Vagina (tissue), 2 donors: ENCODE measurements around the gene ARHGAP44. TPM values are rescaled to one million over a fixed set of nuclear protein-coding genes. Genes with fewer than 3 reads are reported as not detected.
A peak's percentile ranks its signal among the peaks of the same experiment; 100 is the strongest.

Source experiments
- DNase-seq, 2 donors: peaks; one replicate each; pipeline ENCODE4 v3.0.0-alpha.2; 2017; ENCODE audit errors: extremely low spot score in 2 of 2
- H3K27ac ChIP-seq: fragments of 200-600 bp; sonication (generic); one replicate; pipeline ENCODE4 v1.5.1; 2019
- H3K27me3 ChIP-seq: fragments of 200-600 bp; sonication (generic); one replicate; pipeline ENCODE4 v1.5.1; 2019
- H3K36me3 ChIP-seq, 2 donors: fragments of 200-600 bp; sonication (generic); one replicate each; pipeline ENCODE4 v1.5.1; 2017 to 2019
- H3K4me1 ChIP-seq: fragments of 200-600 bp; sonication (generic); one replicate; pipeline ENCODE4 v1.5.1; 2019
- H3K4me3 ChIP-seq, 2 donors: fragments of 200-600 bp; sonication (generic); 1 replicate in 1 of 2; 2 replicates in 1 of 2; pipeline ENCODE4 v1.5.1; 2016 to 2019
- H3K9me3 ChIP-seq: fragments of 200-600 bp; sonication (generic); one replicate; pipeline ENCODE4 v1.5.1; 2019
- POLR2A ChIP-seq, 2 donors: fragments of 450-650 bp; IDR thresholded peaks; one replicate each; pipeline ENCODE4 v1.6.1; 2017; ENCODE audit warnings: antibody characterized with exemption in 2 of 2, mild to moderate bottlenecking in 2 of 2, moderate library complexity in 2 of 2
- POLR2AphosphoS5 ChIP-seq, 2 donors: sonication (generic); formaldehyde crosslinking; IDR thresholded peaks; one replicate each; pipeline ENCODE4 v1.9.0; 2017; ENCODE audit warnings: antibody characterized with exemption in 2 of 2, mild to moderate bottlenecking in 2 of 2, low read depth in 1 of 2; ENCODE audit not compliant: insufficient read depth in 1 of 2
- intact Hi-C: fragments of 100-400 bp; cut with DNase I; formaldehyde crosslinking; loops from one replicate; pipeline ENCODE4 v1.15.1; 2023
- total RNA-seq: library from RNA; depleted of rRNA; stranded (reverse); fragments of >200 nt; gene quantifications from one replicate; pipeline ENCODE4 v1.2.3, GENCODE V29; 2016
- TF ChIP-seq, protein P1 (sequence below), 3 experiments: fragments of 450-650 bp in 2 of 3; fragments of 200-600 bp in 1 of 3; sonication (generic) in 1 of 3; IDR thresholded peaks; one replicate each; pipeline ENCODE4 v1.5.1; 2017 to 2019; ENCODE audit warnings: antibody characterized with exemption in 3 of 3, mild to moderate bottlenecking in 2 of 3, moderate library complexity in 2 of 3

Gene ARHGAP44
- total RNA-seq, 1 donor from 2014 or later: 3.2 TPM

- intact Hi-C loops: no loop called here
These were observed 189.9 kb downstream of the ARHGAP44 start for GRCh38 chr17:12979246-12979645.

DNA sequence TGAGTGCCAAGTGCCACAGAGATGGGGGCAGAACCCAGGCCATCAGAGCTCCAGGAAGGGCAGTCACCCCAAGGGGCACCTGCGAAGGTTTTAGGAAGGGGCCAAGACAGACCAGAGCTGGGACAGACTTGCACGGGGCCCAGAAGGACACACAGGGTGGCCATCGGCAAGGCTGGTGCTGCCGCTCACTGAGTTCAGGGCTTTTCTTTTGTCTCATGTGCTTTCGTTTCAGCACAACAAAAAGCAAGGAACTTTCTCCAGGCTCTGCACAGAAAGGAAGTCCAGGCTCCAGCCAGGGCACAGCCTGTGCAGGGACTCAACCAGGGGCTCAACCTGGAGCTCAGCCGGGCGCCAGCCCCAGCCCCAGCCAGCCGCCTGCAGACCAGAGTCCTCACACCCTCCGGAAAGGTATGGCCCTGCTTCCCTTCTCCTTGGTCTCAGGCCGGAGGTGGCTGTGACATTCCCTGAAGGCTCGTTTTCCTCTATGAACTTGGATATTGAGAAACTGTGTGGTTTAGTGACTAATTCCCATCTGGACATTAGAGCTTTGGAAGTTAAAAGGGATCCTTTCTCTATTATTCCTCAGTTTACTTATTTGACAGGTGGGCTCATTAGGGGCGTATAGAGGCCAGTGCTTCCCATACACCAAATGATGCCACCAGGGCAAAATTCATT, 190.7 kb downstream of the ARHGAP44 start:
- H3K27me3 ChIP-seq: no peaks in the 10 kb centered on the region
- TF ChIP-seq, protein P1, sequence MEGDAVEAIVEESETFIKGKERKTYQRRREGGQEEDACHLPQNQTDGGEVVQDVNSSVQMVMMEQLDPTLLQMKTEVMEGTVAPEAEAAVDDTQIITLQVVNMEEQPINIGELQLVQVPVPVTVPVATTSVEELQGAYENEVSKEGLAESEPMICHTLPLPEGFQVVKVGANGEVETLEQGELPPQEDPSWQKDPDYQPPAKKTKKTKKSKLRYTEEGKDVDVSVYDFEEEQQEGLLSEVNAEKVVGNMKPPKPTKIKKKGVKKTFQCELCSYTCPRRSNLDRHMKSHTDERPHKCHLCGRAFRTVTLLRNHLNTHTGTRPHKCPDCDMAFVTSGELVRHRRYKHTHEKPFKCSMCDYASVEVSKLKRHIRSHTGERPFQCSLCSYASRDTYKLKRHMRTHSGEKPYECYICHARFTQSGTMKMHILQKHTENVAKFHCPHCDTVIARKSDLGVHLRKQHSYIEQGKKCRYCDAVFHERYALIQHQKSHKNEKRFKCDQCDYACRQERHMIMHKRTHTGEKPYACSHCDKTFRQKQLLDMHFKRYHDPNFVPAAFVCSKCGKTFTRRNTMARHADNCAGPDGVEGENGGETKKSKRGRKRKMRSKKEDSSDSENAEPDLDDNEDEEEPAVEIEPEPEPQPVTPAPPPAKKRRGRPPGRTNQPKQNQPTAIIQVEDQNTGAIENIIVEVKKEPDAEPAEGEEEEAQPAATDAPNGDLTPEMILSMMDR (IDR thresholded peaks at IDR 0.05): no peak
- TF ChIP-seq POLR2AphosphoS5 (IDR thresholded peaks at IDR 0.05; ENCODE audit: insufficient read depth in 1 of 2, low read depth in 1 of 2): no peak
- peaks cover 4% of the 10 kb centered on the region for H3K4me1 ChIP-seq
- H3K36me3 ChIP-seq: no peaks in the 10 kb centered on the region
- H3K9me3 ChIP-seq: no peaks in the 10 kb centered on the region
- intact Hi-C loops: no loop called here
- H3K4me3 ChIP-seq: no peak overlapping the region
- no peak overlapping the region for H3K27ac ChIP-seq
- no peak for DNase-seq

More at GRCh38 chr17:12979246-12979645, 189.9 kb downstream of the ARHGAP44 start:
- no peak for DNase-seq
- no peak for TF ChIP-seq POLR2A (IDR thresholded peaks at IDR 0.05)
- TF ChIP-seq, protein P1 (IDR thresholded peaks at IDR 0.05): no peak
- TF ChIP-seq POLR2AphosphoS5 (IDR thresholded peaks at IDR 0.05; ENCODE audit: insufficient read depth in 1 of 2, low read depth in 1 of 2): no peak
- no peak overlapping the region for H3K27ac ChIP-seq
- H3K36me3 ChIP-seq: no peaks in the 10 kb centered on the region
- no peaks in the 10 kb centered on the region for H3K9me3 ChIP-seq
- no peaks in the 10 kb centered on the region for H3K27me3 ChIP-seq
- H3K4me1 ChIP-seq: peaks cover 2% of the 10 kb centered on the region
- H3K4me3 ChIP-seq: no peak overlapping the region

DNA sequence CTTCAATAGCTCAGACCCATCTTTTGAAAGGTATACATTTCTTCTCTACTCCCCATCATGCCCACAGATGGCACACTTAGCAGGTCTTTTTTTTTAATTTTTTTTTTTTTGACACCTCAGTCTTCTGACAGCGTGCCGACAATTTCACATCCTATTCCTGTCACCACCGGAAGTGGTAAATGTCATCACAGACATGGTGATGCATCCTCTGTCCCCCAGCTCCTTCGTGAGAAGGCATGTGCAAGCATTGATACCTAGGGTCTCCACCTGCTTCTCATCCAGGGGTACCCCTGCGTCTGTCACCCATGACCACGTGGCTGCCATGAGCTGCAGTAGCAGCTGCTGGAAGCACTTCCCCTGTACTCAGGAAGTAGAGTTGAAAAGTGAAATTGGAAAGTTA, 192.9 kb downstream of the ARHGAP44 start:
- no peak overlapping the region for H3K27ac ChIP-seq
- intact Hi-C loops: no loop called here
- H3K27me3 ChIP-seq: no peaks in the 10 kb centered on the region
- no peaks in the 10 kb centered on the region for H3K36me3 ChIP-seq
- TF ChIP-seq, protein P1 (IDR thresholded peaks at IDR 0.05): no peak
- H3K9me3 ChIP-seq: no peaks in the 10 kb centered on the region
- DNase-seq: no peak
- no peak overlapping the region for H3K4me3 ChIP-seq
- H3K4me1 ChIP-seq: peaks cover 16% of the 10 kb centered on the region

- Histone ChIP-seq H3K4me3 (peak overlapping the region; percentile 2 to 3), H3K9me3 (no peaks in the 10 kb centered on the region), H3K27ac (peak overlapping the region; percentile 70), H3K27me3 (no peaks in the 10 kb centered on the region), H3K36me3 (no peaks in the 10 kb centered on the region), H3K4me1 (peaks cover 16% of the 10 kb centered on the region)
- TF ChIP-seq POLR2AphosphoS5 (IDR thresholded peaks at IDR 0.05; ENCODE audit: insufficient read depth in 1 of 2, low read depth in 1 of 2): peak in 1 of 2 donors; percentile 32
- TF ChIP-seq, protein P1 (IDR thresholded peaks at IDR 0.05): no peak
- intact Hi-C loops: no loop called here
- peak in 1 of 2 donors; percentile 92 for DNase-seq
These were observed 194.9 kb downstream of the ARHGAP44 start for GRCh38 chr17:12983991-12984884.
